Measurements from ENCODE around the gene STAMBP.

The STAMBP gene

GRCh38 chr2:73910873-73911547 lies 82.2 kb downstream of the STAMBP start:
- Histone ChIP-seq H3K4me3 (ENCODE audit: low read length) (no peak overlapping the region), H3K79me2 (ENCODE audit: control insufficient read depth, low read length) (no peaks in the 10 kb centered on the region), H3K27me3 (ENCODE audit: control insufficient read depth, low read length) (no peaks in the 10 kb centered on the region), H3K9me3 (ENCODE audit: control insufficient read depth, insufficient read depth, low read length) (no peaks in the 10 kb centered on the region), H3K4me2 (ENCODE audit: low read length) (no peak overlapping the region), H3K9me2 (replicated peaks; ENCODE audit: control insufficient read depth, low read length) (no peaks in the 10 kb centered on the region), H3F3A (ENCODE audit: control insufficient read depth, insufficient read depth) (no peaks in the 10 kb centered on the region), H3K4me1 (ENCODE audit: control insufficient read depth, low read length) (peaks cover 5% of the 10 kb centered on the region), H3K27ac (ENCODE audit: low read depth, low read length) (no peak overlapping the region), H3K36me3 (ENCODE audit: control insufficient read depth, low read length) (no peaks in the 10 kb centered on the region), H4K20me1 (ENCODE audit: control insufficient read depth, insufficient read depth, low read depth, low read length) (no peaks in the 10 kb centered on the region)
- TF ChIP-seq CTCF (IDR thresholded peaks at IDR 0.05; ENCODE audit: low read depth, low read length, poor library complexity, severe bottlenecking) (no peak), EZH2phosphoT487 (IDR thresholded peaks at IDR 0.05; ENCODE audit: borderline replicate concordance, low read length) (no peak)

- H3K27me3 ChIP-seq (ENCODE audit: control insufficient read depth, low read length) = no peaks in the 10 kb centered on the region
- H3K4me2 ChIP-seq (ENCODE audit: low read length) = no peak overlapping the region
- no peaks in the 10 kb centered on the region for H3F3A ChIP-seq (ENCODE audit: control insufficient read depth, insufficient read depth)
- peaks cover 5% of the 10 kb centered on the region for H3K4me1 ChIP-seq (ENCODE audit: control insufficient read depth, low read length)
- H3K27ac ChIP-seq (ENCODE audit: low read depth, low read length) = no peak overlapping the region
- H3K4me3 ChIP-seq (ENCODE audit: low read length) = no peak overlapping the region
- H3K79me2 ChIP-seq (ENCODE audit: control insufficient read depth, low read length) = no peaks in the 10 kb centered on the region
- no peaks in the 10 kb centered on the region for H4K20me1 ChIP-seq (ENCODE audit: control insufficient read depth, insufficient read depth, low read depth, low read length)
- no peaks in the 10 kb centered on the region for H3K36me3 ChIP-seq (ENCODE audit: control insufficient read depth, low read length)
- no peaks in the 10 kb centered on the region for H3K9me3 ChIP-seq (ENCODE audit: control insufficient read depth, insufficient read depth, low read length)
- no peaks in the 10 kb centered on the region for H3K9me2 ChIP-seq (replicated peaks; ENCODE audit: control insufficient read depth, low read length)
- TF ChIP-seq EZH2phosphoT487 (IDR thresholded peaks at IDR 0.05; ENCODE audit: borderline replicate concordance, low read length) (no peak), CTCF (IDR thresholded peaks at IDR 0.05; ENCODE audit: low read depth, low read length, poor library complexity, severe bottlenecking) (no peak)
Observed at GRCh38 chr2:73911548-73912208, 82.9 kb downstream of the STAMBP start.

GRCh38 chr2:73913414-73914054 lies 84.8 kb downstream of the STAMBP start:
- H3K27ac ChIP-seq (ENCODE audit: low read depth, low read length) = no peak overlapping the region
- no peaks in the 10 kb centered on the region for H3K9me2 ChIP-seq (replicated peaks; ENCODE audit: control insufficient read depth, low read length)
- no peaks in the 10 kb centered on the region for H3K27me3 ChIP-seq (ENCODE audit: control insufficient read depth, low read length)
- no peaks in the 10 kb centered on the region for H3K79me2 ChIP-seq (ENCODE audit: control insufficient read depth, low read length)
- H3K4me1 ChIP-seq (ENCODE audit: control insufficient read depth, low read length) = no peaks in the 10 kb centered on the region
- H3F3A ChIP-seq (ENCODE audit: control insufficient read depth, insufficient read depth) = no peaks in the 10 kb centered on the region
- H3K4me2 ChIP-seq (ENCODE audit: low read length) = no peak overlapping the region
- H3K36me3 ChIP-seq (ENCODE audit: control insufficient read depth, low read length) = no peaks in the 10 kb centered on the region
- H4K20me1 ChIP-seq (ENCODE audit: control insufficient read depth, insufficient read depth, low read depth, low read length) = no peaks in the 10 kb centered on the region
- no peaks in the 10 kb centered on the region for H3K9me3 ChIP-seq (ENCODE audit: control insufficient read depth, insufficient read depth, low read length)
- no peak overlapping the region for H3K4me3 ChIP-seq (ENCODE audit: low read length)
- TF ChIP-seq EZH2phosphoT487 (IDR thresholded peaks at IDR 0.05; ENCODE audit: borderline replicate concordance, low read length) (no peak), CTCF (IDR thresholded peaks at IDR 0.05; ENCODE audit: low read depth, low read length, poor library complexity, severe bottlenecking) (no peak)

Measured in DOHH2 (cell line).